BJ (cell line): ENCODE results near the gene EMILIN1. TPM values are rescaled to one million over a fixed set of nuclear protein-coding genes. Genes with fewer than 3 reads are reported as not detected.

Experiments used
- CTCF ChIA-PET: fragments of 350-600 bp; formaldehyde crosslinking; extraction: SDS; loops from one replicate; lab custom pipeline; 2021; ENCODE audit warnings: antibody characterized with exemption, inconsistent platforms; lab: Yijun Ruan, JAX
- POLR2A ChIA-PET: fragments of 300-600 bp; sonication (Branson Sonifier 250); formaldehyde crosslinking; extraction: SDS; loops from one replicate; lab custom pipeline; 2021; ENCODE audit warnings: antibody characterized with exemption; lab: Charles Lee
- DNase-seq: peaks from one replicate; pipeline ENCODE4 v3.0.0-alpha.2; 2011; ENCODE audit warnings: low read depth
- H3K27me3 ChIP-seq: 2 replicates; pipeline ENCODE4 v1.6.0; 2011; ENCODE audit warnings: low read length; ENCODE audit not compliant: control insufficient read depth, insufficient read depth
- H3K36me3 ChIP-seq: 2 replicates; pipeline ENCODE4 v1.5.1; 2011; ENCODE audit warnings: low read length; ENCODE audit not compliant: control insufficient read depth, insufficient read depth
- H3K4me3 ChIP-seq: 2 replicates; pipeline ENCODE4 v1.5.1; 2011; ENCODE audit warnings: low read depth, mild to moderate bottlenecking, control low read depth, low read length
- CTCF ChIP-seq: IDR thresholded peaks from 2 replicates; pipeline ENCODE4 v1.5.1; 2011; ENCODE audit warnings: low read depth, mild to moderate bottlenecking, control low read depth, inconsistent platforms, low read length, moderate library complexity; ENCODE audit not compliant: insufficient read depth
- polyA plus RNA-seq: library from polyadenylated mRNA; depleted of rRNA; stranded (reverse); fragments of >200 nt; gene quantifications from 2 replicates; pipeline ENCODE4 v1.2.3, GENCODE V29; 2011

EMILIN1 gene
- polyA plus RNA-seq, 1 experiment = 81.3 TPM

GRCh38 chr2:27070653-27071276 lies 7.7 kb upstream of the EMILIN1 start:
- H3K27me3 ChIP-seq = no peaks in the 10 kb centered on the region
- POLR2A ChIA-PET = interaction anchor here (0.6 to 0.8 kb wide), 4 partner anchors 16 to 700 kb away, joined by 3 to 7 read pairs (median 4); no protein-coding TSS in a partner anchor
- DNase-seq = no peak
- H3K36me3 ChIP-seq = peaks cover 16% of the 10 kb centered on the region
- peak overlapping the region; percentile 87 for H3K4me3 ChIP-seq
- no peak for TF ChIP-seq CTCF
- CTCF ChIA-PET = no interaction called here

GRCh38 chr2:27071277-27071989 lies 7.0 kb upstream of the EMILIN1 start, which contains the start of gene OST4:
TSS of gene OST4 (minus strand) at chr2:27071654.
- ChIA-PET POLR2A (interaction anchor here (0.6 to 0.8 kb wide), 3 partner anchors 16 to 225 kb away, joined by 3 to 7 read pairs (median 4); no protein-coding TSS in a partner anchor), CTCF (interaction anchor here (1.9 kb wide), 1 partner anchor 10 kb away, joined by 14 read pairs; no protein-coding TSS in a partner anchor)
- H3K36me3 ChIP-seq = peaks cover 15% of the 10 kb centered on the region
- H3K4me3 ChIP-seq = peak within 1 kb of the TSS; percentile 87
- no peaks in the 10 kb centered on the region for H3K27me3 ChIP-seq
- DNase-seq = peak; percentile 50
- no peak for TF ChIP-seq CTCF

- DNase-seq = no peak
- CTCF ChIA-PET = interaction anchor here (1.0 to 1.9 kb wide), 7 partner anchors 9 to 208 kb away, joined by 3 to 14 read pairs (median 4); no protein-coding TSS in a partner anchor
- POLR2A ChIA-PET = no interaction called here
- Histone ChIP-seq H3K27me3 (no peaks in the 10 kb centered on the region), H3K4me3 (peak overlapping the region; percentile 58), H3K36me3 (peaks cover 14% of the 10 kb centered on the region)
- no peak for TF ChIP-seq CTCF
Measured at GRCh38 chr2:27071990-27072830, 6.2 kb upstream of the EMILIN1 start.

GRCh38 chr2:27072920-27073319 lies 5.5 kb upstream of the EMILIN1 start:
- DNase-seq = no peak
- Histone ChIP-seq H3K36me3 (peaks cover 11% of the 10 kb centered on the region), H3K27me3 (no peaks in the 10 kb centered on the region), H3K4me3 (no peak overlapping the region)
- TF ChIP-seq CTCF = no peak
- CTCF ChIA-PET = interaction anchor here (1.0 to 1.9 kb wide), 7 partner anchors 8 to 207 kb away, joined by 3 to 14 read pairs (median 4); no protein-coding TSS in a partner anchor
- POLR2A ChIA-PET = no interaction called here
